HCT116 (cell line): Measurements from ENCODE around the gene SYNJ2. TPM values are rescaled to one million over a fixed set of nuclear protein-coding genes. Genes with fewer than 3 reads are reported as not detected.
A peak's percentile ranks its signal among the peaks of the same experiment; 100 is the strongest.

Experiments used
- ATAC-seq: fragments of 200-7000 bp; cut with Tn5 transposase; 2 replicates; pipeline ENCODE4 v1.9.1; 2020; ENCODE audit warnings: mild to moderate bottlenecking, moderate library complexity
- BruUV-seq: library from RNA; stranded (reverse); fragments of 400-500 nt; replicated peaks from 2 replicates; lab custom pipeline; 2021; lab: Mats Ljungman, UMichigan
- CTCF ChIA-PET: fragments of 300-600 bp; sonication (Branson Sonifier 250); formaldehyde crosslinking; loops from one replicate; lab custom pipeline; 2021; ENCODE audit warnings: antibody characterized with exemption; lab: Charles Lee
- POLR2A ChIA-PET: fragments of 300-600, 350-600 bp; sonication (Branson Sonifier 250); formaldehyde crosslinking; loops from one replicate; lab custom pipeline; 2021; ENCODE audit warnings: antibody characterized with exemption; lab: Charles Lee
- RAD21 ChIA-PET, 2 experiments: fragments of 300-600 bp; sonication (Branson Sonifier 250); formaldehyde crosslinking; loops; one replicate each; lab custom pipeline; 2023; ENCODE audit warnings: low total read pairs in 2 of 2; ENCODE audit not compliant: uncharacterized antibody in 2 of 2, unreplicated experiment in 2 of 2, low non-redundant PET in 1 of 2; lab: Charles Lee
- DNase-seq: peaks from one replicate; pipeline ENCODE4 v3.0.0-alpha.2; 2010; ENCODE audit warnings: low read depth, low spot score
- H2AFZ ChIP-seq: fragments of 200-600 bp; shearing (Covaris generic), sonication (generic); 2 replicates; pipeline ENCODE4 v1.6.1; 2017; ENCODE audit warnings: low read depth, mixed run types, mixed read lengths, antibody characterized with exemption, low read length; ENCODE audit not compliant: poor library complexity, severe bottlenecking
- H3K27ac ChIP-seq: 2 replicates; pipeline ENCODE4 v1.5.1; 2012; ENCODE audit warnings: low read depth, low read length
- H3K27me3 ChIP-seq: fragments of 200-600 bp; sonication (generic); 2 replicates; pipeline ENCODE4 v1.6.1; 2016; ENCODE audit warnings: mixed run types, low read length, mixed read lengths; ENCODE audit not compliant: insufficient read depth
- H3K36me3 ChIP-seq, 2 experiments: fragments of 200-500 bp in 1 of 2; fragments of 200-600 bp in 1 of 2; sonication (Bioruptor generic) in 1 of 2; sonication (generic) in 1 of 2; 2 replicates each; pipeline versions ENCODE4 v1.5.1 to v1.6.1; 2014 to 2016; ENCODE audit warnings: low read length in 2 of 2, inconsistent platforms in 1 of 2, mixed read lengths in 1 of 2, mixed run types in 1 of 2; ENCODE audit not compliant: insufficient read depth in 2 of 2, control insufficient read depth in 1 of 2
- H3K4me1 ChIP-seq, 2 experiments: fragments of 200-600 bp in 1 of 2; sonication (generic) in 1 of 2; 2 replicates each; pipeline versions ENCODE4 v1.5.1 to v1.6.1; 2012 to 2017; ENCODE audit warnings: low read length in 2 of 2, inconsistent platforms in 1 of 2, mild to moderate bottlenecking in 1 of 2, mixed read lengths in 1 of 2, mixed run types in 1 of 2, moderate library complexity in 1 of 2; ENCODE audit not compliant: insufficient read depth in 2 of 2, control insufficient read depth in 1 of 2
- H3K4me2 ChIP-seq: fragments of 200-600 bp; sonication (generic); 2 replicates; pipeline ENCODE4 v1.6.1; 2017; ENCODE audit warnings: mixed run types, low read length, mixed read lengths
- H3K4me3 ChIP-seq, 2 experiments: fragments of 200-600 bp in 1 of 2; sonication (generic) in 1 of 2; replicated peaks in 1 of 2; 2 replicates each; pipeline ENCODE4 v1.5.1; 2011 to 2016; ENCODE audit warnings: low read length in 2 of 2, control low read depth in 1 of 2, low read depth in 1 of 2, mild to moderate bottlenecking in 1 of 2, mixed read lengths in 1 of 2, mixed run types in 1 of 2
- H3K79me2 ChIP-seq: fragments of 200-600 bp; sonication (generic); 2 replicates; pipeline ENCODE4 v1.6.1; 2017; ENCODE audit warnings: mild to moderate bottlenecking, mixed run types, low read length, moderate library complexity, mixed read lengths; ENCODE audit not compliant: insufficient read depth
- H3K9ac ChIP-seq: fragments of 200-600 bp; sonication (generic); 2 replicates; pipeline ENCODE4 v1.6.1; 2016; ENCODE audit warnings: low read length, mixed read lengths
- H3K9me2 ChIP-seq: fragments of 200-600 bp; sonication (generic), shearing (Covaris generic); 2 replicates; pipeline ENCODE4 v1.6.1; 2017; ENCODE audit warnings: mixed run types, mild to moderate bottlenecking, moderate library complexity; ENCODE audit not compliant: insufficient read depth
- H3K9me3 ChIP-seq, 2 experiments: fragments of 200-500 bp in 1 of 2; fragments of 200-600 bp in 1 of 2; sonication (Bioruptor generic) in 1 of 2; sonication (generic) in 1 of 2; 2 replicates each; pipeline ENCODE4 v1.6.1; 2014 to 2017; ENCODE audit warnings: low read length in 2 of 2, mixed read lengths in 2 of 2, inconsistent platforms in 1 of 2, low read depth in 1 of 2, mild to moderate bottlenecking in 1 of 2, mixed run types in 1 of 2, moderate library complexity in 1 of 2; ENCODE audit not compliant: control insufficient read depth in 1 of 2, insufficient read depth in 1 of 2
- H4K20me1 ChIP-seq: fragments of 200-600 bp; sonication (generic), shearing (Covaris generic); 2 replicates; pipeline ENCODE4 v1.6.1; 2017; ENCODE audit warnings: mixed run types, mild to moderate bottlenecking, moderate library complexity; ENCODE audit not compliant: insufficient read depth
- CBX3 ChIP-seq: IDR thresholded peaks from 2 replicates; pipeline ENCODE4 v1.6.1; 2012; ENCODE audit warnings: low read depth
- EGR1 ChIP-seq: IDR thresholded peaks from 2 replicates; pipeline ENCODE4 v1.6.1; 2012; ENCODE audit warnings: low read depth
- EZH2 ChIP-seq: fragments of 200-600 bp; sonication (generic); IDR thresholded peaks from 2 replicates; pipeline ENCODE4 v1.6.1; 2017; ENCODE audit warnings: antibody characterized with exemption, mixed run types
- POLR2AphosphoS5 ChIP-seq: IDR thresholded peaks from 2 replicates; pipeline ENCODE4 v1.6.1; 2011; ENCODE audit warnings: mild to moderate bottlenecking, low read depth, low read length, moderate library complexity
- RAD21 ChIP-seq: IDR thresholded peaks from 2 replicates; pipeline ENCODE4 v1.6.1; 2012; ENCODE audit warnings: low read depth, mild to moderate bottlenecking
- SIN3A ChIP-seq: IDR thresholded peaks from 2 replicates; pipeline ENCODE4 v1.6.1; 2012; ENCODE audit warnings: low read depth
- SP1 ChIP-seq: IDR thresholded peaks from 2 replicates; pipeline ENCODE4 v1.6.1; 2012; ENCODE audit warnings: low read depth
- intact Hi-C: fragments of 100-400 bp; cut with micrococcal nuclease; formaldehyde crosslinking; loops from 2 replicates; pipeline ENCODE4 v1.10.0; 2022
- total RNA-seq: library from RNA; stranded (reverse); gene quantifications from one replicate; pipeline ENCODE4 v1.2.1, GENCODE V29; 2021; ENCODE audit not compliant: unreplicated experiment

SYNJ2 gene
- total RNA-seq, 1 experiment from 2014 or later = 23.9 TPM

DNA sequence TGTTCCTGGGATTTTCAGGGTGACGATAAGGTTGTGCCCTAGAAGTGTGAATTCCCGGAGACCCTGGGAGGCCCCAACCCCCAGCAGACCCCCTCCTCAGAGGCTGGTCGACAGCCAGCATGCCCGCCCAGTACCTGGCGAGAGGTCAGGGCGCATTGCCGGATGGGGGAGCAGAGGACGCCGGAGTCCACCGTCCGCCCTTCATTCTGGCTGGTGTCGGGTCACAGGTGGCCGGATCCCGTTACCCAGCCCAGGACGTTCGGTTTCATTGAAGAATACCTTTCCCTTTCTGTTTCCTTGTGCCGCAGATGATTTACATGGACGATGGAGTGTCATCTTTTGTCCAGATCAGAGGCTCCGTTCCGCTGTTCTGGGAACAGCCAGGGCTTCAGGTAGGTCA lies 61.3 kb downstream of the SYNJ2 start:
- no peaks in the 10 kb centered on the region for H3K9me2 ChIP-seq
- peak overlapping the region; percentile 87 for H3K27ac ChIP-seq
- no peak overlapping the region for H2AFZ ChIP-seq
- H3K4me2 ChIP-seq = peak overlapping the region; percentile 80
- H3K36me3 ChIP-seq = no peaks in the 10 kb centered on the region
- POLR2A ChIA-PET = interaction anchor here (1.1 to 1.3 kb wide), 3 partner anchors 13 to 26 kb away, joined by 3 to 4 read pairs (median 3); no protein-coding TSS in a partner anchor
- no peaks in the 10 kb centered on the region for H3K9me3 ChIP-seq
- CTCF ChIA-PET = interaction anchor here (1.3 kb wide), 1 partner anchor 17 kb away, joined by 5 read pairs; no protein-coding TSS in a partner anchor
- no peaks in the 10 kb centered on the region; the same call in 1 of the 2 replicates for H3K79me2 ChIP-seq
- H3K4me1 ChIP-seq = peaks cover 84 to 98% of the 10 kb centered on the region in 2 experiments
- RAD21 ChIA-PET = interaction anchor here in 1 of 2 experiments (0.7 kb wide), 1 partner anchor 30 kb away, joined by 3 read pairs; no protein-coding TSS in a partner anchor
- H4K20me1 ChIP-seq = no peaks in the 10 kb centered on the region
- DNase-seq = no peak
- no peaks in the 10 kb centered on the region for H3K27me3 ChIP-seq
- no TSS peak for BruUV-seq
- H3K9ac ChIP-seq = peak overlapping the region; percentile 41
- no peak for ATAC-seq
- TF ChIP-seq RAD21 (no peak), SP1 (no peak), SIN3A (no peak), EGR1 (no peak)
- H3K4me3 ChIP-seq = 0 out of 4 replicates have a peak overlapping the region, but pooled peaks of 1 of the 2 experiments have one; percentile 24
- intact Hi-C loops = no loop called here

GRCh38 chr6:158043586-158044524 lies 62.2 kb downstream of the SYNJ2 start:
- no peaks in the 10 kb centered on the region for H4K20me1 ChIP-seq
- no peak overlapping the region; a peak in 1 of 4 replicates for H3K4me3 ChIP-seq
- H3K79me2 ChIP-seq = no peaks in the 10 kb centered on the region; the same call in 1 of the 2 replicates
- peak overlapping the region; percentile 87 for H3K27ac ChIP-seq
- no peaks in the 10 kb centered on the region for H3K27me3 ChIP-seq
- no peaks in the 10 kb centered on the region for H3K9me2 ChIP-seq
- ATAC-seq = no peak
- H3K4me1 ChIP-seq = peaks cover 75 to 91% of the 10 kb centered on the region in 2 experiments
- peak overlapping the region; percentile 41 for H3K9ac ChIP-seq
- intact Hi-C loops = no loop called here
- ChIA-PET CTCF (no interaction called here), POLR2A (no interaction called here), RAD21 (interaction anchor here in 1 of 2 experiments (0.7 kb wide), 1 partner anchor 29 kb away, joined by 3 read pairs; no protein-coding TSS in a partner anchor)
- H3K36me3 ChIP-seq = no peaks in the 10 kb centered on the region
- no TSS peak for BruUV-seq
- H3K4me2 ChIP-seq = peak overlapping the region; percentile 80
- no peaks in the 10 kb centered on the region for H3K9me3 ChIP-seq
- TF ChIP-seq POLR2AphosphoS5 (peak; percentile 34; the same call in 1 of the 2 replicates), CBX3 (no peak), EZH2 (no peak)
- TF ChIP-seq, all 23 proteins: peak for 1
- DNase-seq = no peak
- H2AFZ ChIP-seq = no peak overlapping the region
